Dendritic cell treated with granulocyte-macrophage colony-stimulating factor and Interleukin-4, amounts not matched to agents 40 ng/mL and 50 ng/mL, for 4 days (primary cell): ENCODE measurements around the gene GDPD4.

ENCODE experiments used
- H3K27ac Mint-ChIP-seq: one replicate; pipeline ENCODE4 v1.8.0; 2022; ENCODE audit warnings: mild to moderate bottlenecking, mixed read lengths
- H3K27me3 Mint-ChIP-seq: one replicate; pipeline ENCODE4 v1.8.0; 2022; ENCODE audit warnings: mild to moderate bottlenecking, mixed read lengths
- H3K36me3 Mint-ChIP-seq: one replicate; pipeline ENCODE4 v1.8.0; 2022; ENCODE audit warnings: low read depth, mixed read lengths
- H3K4me1 Mint-ChIP-seq: one replicate; pipeline ENCODE4 v1.8.0; 2022; ENCODE audit warnings: low read depth, mixed read lengths
- H3K4me3 Mint-ChIP-seq: one replicate; pipeline ENCODE4 v1.8.0; 2022; ENCODE audit warnings: mild to moderate bottlenecking, moderate library complexity, mixed read lengths
- H3K9me3 Mint-ChIP-seq: one replicate; pipeline ENCODE4 v1.8.0; 2022; ENCODE audit warnings: mixed read lengths
- intact Hi-C: fragments of 100-400 bp; cut with micrococcal nuclease; formaldehyde crosslinking; loops from one replicate; pipeline ENCODE4 v1.15.0; 2022

GDPD4 gene

GRCh38 chr11:77167791-77168190 is 133.7 kb downstream of the GDPD4 start:
- Mint-ChIP-seq H3K4me3 (no peak overlapping the region), H3K4me1 (no peaks in the 10 kb centered on the region)

GRCh38 chr11:77167111-77167626 is 134.3 kb downstream of the GDPD4 start:
- intact Hi-C loops = no loop called here
- Mint-ChIP-seq H3K36me3 (no peaks in the 10 kb centered on the region), H3K4me3 (no peak overlapping the region)

More at GRCh38 chr11:77167791-77168190, 133.7 kb downstream of the GDPD4 start:
- Mint-ChIP-seq H3K27me3 (peaks cover 7% of the 10 kb centered on the region), H3K36me3 (no peaks in the 10 kb centered on the region), H3K27ac (no peak overlapping the region), H3K9me3 (no peaks in the 10 kb centered on the region)
- intact Hi-C loops = no loop called here

More at GRCh38 chr11:77167111-77167626, 134.3 kb downstream of the GDPD4 start:
- H3K27ac Mint-ChIP-seq = no peak overlapping the region
- peaks cover 11% of the 10 kb centered on the region for H3K27me3 Mint-ChIP-seq
- no peaks in the 10 kb centered on the region for H3K9me3 Mint-ChIP-seq
- H3K4me1 Mint-ChIP-seq = no peaks in the 10 kb centered on the region
